GM19372 (cell line): ENCODE results near the gene RAB27A.
"Not testable (repeated sequence)": the region's sequence is repeated elsewhere in the genome, so short reads cannot be mapped to it uniquely, and the experiment has no call there.

ENCODE experiments used
- ATAC-seq: cut with Tn5 transposase; IDR thresholded peaks from one replicate; pipeline ENCODE4 v1.9.1; 2021; ENCODE audit warnings: mild to moderate bottlenecking, low read depth, moderate library complexity; ENCODE audit not compliant: unreplicated experiment

RAB27A gene

DNA sequence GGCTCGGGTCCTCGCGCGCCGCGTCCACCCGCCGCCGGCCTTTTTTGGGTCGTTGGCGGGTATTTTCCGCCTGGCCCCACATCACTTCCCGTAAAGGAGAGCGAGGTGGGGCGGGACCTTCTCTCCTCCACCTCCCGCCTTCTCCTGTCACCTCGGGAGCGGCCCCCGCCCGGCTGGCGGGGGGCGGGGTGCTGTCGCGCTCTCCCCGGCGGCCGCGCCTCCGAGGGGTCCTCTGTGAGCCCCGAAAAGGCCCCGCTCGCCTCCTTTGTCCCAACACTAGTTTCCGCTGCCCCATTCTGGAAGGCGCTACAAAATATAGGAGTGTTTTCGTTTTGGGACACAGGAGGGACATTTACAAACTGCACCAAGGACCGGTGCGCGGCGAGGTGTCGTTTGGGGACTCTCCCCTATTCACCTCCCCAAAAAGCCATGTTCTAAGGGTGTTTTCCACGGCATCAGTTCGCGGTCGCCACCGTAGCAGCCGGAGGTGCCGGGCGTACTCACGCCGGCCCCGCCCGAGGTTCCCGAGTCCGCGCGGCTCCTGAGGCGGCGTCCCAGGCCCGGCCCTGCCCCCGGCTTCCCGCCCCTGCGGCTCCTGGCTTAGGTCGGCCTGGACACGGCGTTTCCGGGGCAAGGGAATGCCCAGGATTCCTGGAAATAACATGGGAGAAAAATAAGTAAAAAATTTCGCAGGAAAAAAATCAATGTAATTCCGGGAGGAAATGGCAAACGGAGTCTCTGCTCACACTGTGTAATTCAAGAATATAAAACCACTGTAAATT, at the start of gene RAB27A:
TSS of gene RAB27A (minus strand) at position 68 of the 782 bp plus-strand sequence. CDS start 54,879 bp downstream, outside the sequence.
- ATAC-seq = peak; percentile 59

DNA sequence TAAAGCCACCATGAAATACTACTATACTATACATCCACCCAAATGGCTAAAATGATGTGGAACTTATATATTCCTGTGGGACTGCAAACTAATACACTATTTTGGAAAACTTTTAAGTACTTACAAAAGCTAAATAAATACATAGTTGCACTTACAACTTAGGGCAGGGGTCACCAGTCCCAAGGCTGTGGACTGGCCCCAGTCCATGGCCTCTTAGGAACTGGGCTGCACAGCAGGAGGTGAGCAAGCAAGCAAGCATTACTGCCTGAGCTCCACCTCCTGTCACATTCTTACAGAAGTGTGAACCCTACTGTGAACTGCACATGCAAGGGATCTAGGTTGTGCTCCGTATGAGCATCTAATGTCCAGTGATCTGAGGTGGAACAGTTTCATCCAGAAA, 47.5 kb upstream of the RAB27A start:
- no peak for ATAC-seq

DNA sequence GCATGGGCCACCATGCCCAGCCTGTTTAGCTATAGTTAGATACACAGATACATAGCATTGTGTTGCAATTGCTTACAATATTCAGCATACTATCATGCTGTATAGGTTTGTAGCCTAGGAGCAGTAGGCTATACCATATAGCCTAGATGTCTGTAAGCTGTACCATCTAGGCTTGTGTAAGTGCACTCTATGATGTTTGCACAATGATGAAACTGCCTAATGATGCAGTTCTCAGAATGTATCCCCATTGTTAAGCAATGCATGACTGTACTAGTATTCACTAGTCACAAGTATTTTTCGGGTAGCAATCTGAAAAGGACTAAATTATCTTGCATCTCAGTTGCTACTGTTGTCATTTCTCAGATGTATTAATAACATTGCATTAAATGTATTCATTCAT, 45.4 kb upstream of the RAB27A start:
- ATAC-seq = no peak

DNA sequence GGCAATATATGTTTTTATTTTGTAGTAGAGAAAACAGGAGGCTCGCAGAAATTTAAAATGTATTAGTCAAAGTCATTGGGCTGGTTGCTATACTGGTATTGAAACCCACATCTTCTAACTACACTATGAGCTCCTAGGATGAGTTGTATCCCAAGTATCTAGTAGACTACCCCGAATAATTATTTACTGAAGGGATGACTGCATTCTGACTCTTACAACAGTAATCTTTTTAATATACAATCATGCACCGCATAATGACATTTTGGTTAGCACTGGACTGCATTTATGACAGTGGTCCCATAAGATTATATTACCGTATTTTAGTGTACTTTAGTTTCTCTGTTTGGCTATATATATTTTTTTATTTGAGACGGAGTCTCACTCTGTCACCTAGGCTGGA, 44.8 kb upstream of the RAB27A start:
- no peak for ATAC-seq

DNA sequence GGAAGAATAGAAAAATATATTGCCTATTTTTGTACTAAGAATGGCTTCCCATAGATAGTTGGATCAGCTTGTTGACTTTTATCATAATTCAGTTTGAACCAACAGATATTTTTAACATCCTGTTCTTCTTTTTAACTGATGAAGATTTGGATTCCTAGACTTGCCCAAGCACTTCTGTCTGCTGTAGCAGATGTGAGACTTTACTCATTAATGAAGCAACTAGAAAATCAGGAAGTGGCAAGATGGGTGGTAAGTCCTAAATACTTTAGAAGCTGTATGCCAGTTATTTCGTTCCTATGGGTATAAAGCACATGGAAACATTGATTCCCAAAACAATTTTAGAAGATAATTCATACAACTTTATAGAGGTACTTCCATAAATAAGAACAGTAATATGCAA, 37.8 kb upstream of the RAB27A start:
- no peak for ATAC-seq

DNA sequence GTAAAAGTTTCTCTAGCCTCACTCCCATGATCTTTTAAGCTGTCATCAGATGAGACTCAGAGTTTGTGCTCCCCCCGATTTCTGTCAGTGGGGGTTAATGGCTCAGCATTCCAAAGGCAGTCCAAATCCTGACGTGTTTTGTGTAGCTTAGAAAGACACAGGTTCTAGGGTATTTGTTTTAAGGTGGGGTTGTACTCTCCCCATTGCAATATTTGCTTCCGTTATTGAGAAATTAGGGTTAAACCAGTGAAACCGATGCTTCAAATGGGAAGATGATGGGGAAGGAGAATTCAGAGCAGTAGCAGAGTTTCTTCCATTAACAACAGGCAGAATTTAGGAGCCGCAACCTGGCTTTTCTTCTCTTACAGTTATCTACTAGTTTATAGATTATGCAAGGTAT, 32.9 kb upstream of the RAB27A start:
- no peak for ATAC-seq

DNA sequence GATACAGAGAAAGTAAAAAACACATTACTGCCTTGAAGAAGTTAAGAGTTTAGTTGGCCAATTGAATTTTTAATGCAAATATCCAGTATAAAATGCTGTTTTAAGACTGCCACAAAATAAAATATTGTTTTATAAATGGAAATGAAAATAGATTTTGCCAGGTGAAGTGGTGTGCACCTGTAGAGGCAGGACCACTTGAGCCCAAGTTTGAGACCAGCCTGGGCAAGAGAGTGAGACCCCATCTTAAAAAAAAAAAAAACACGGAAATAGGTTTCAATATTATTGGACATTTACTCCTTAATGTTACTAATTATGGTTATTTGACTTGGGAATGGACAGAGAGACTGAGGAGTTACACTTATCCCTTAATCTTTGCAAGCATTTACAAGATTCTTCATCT, 31.4 kb upstream of the RAB27A start:
- ATAC-seq = no peak

DNA sequence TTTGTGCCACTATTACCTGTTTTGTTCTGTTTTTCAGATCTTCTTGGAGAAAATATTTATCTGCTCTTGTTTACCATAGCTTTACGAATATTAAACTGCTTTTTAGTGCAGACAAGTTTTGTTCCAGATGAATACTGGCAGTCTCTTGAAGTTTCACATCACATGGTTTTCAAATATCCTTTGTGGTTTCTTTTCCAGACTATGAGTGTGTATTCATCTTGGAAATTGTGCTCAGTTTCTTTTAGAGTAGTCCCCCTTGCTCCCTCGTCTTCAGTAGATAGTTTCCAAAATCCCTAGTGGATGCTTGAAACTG, 30.6 kb upstream of the RAB27A start:
- no peak for ATAC-seq

DNA sequence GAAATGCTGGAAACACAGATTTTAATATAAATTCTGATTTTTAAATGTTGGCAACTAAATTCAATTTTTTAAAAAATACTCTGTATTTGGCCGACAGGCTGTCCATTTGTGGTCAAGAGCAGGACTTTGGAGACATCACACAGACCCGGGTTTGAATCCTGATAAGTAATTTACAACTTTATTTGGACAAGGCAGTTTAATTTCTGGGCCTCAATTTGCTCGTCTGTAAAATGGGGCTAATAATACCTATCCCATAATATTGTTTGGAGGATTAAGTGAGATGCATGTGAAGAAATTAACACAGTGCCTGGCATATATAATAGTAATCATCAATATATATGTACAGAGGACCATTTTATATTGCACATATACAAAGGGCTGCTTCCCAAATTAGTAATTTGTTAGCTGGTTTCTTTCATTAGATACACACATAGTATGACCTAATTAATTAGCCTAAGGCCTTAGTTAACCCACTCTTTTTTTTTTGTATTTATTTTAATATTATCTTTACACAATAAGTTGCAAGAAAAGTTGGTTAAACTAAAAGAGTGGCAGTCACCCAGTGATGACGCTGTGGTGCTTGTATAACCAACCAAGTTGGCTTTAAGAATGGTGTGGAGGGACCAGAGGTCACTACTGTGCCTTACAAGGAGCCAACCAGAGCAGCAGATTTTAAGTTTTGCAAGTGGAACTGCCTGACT, 30.1 kb upstream of the RAB27A start:
- no peak for ATAC-seq

DNA sequence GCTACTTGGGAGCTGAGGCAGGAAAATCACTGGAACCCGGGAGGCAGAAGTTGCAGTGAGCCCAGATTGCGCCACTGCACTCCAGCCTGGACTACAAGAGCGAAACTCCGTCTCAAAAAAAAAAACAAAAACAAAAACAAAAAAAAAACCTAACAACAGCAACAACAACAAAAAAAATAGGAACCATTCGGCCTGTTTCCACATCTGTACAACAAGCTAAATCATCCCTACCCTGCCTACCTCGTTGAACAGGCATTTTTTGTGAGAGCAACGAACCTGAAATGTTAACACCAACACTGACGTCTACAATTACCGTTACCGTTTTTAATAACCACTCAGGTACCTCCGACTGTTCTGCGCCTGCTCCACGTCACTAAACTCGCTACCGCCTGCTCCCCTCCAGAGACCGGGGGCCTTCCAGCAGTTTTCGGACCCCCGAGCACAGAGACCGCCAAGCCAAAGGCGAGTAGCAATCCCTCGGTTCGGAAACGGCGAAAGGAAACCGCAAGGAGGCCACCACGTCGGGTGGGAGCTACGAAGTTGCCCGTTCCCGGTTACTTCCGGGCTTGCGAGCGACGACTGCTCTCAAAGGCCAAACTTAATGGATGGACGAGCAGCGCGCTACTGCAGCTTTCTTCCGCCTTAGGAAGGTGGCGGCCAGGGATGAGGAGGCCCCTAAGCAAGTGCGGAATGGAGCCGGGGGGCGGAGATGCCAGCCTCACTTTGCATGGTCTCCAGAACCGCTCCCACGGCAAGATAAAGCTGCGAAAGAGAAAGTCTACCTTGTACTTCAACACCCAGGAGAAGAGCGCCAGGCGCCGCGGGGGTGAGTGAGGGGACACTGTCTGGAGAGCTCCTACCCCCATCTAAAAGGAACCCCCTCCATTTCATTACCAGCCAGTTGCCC, 29.2 kb upstream of the RAB27A start, which contains the start of the genes PIGB and PIGBOS1:
TSS of gene PIGB (plus strand) at position 635 of the 907 bp plus-strand sequence. CDS start at position 664, 29 bp downstream.
TSS of gene PIGBOS1 (minus strand) at position 536 of the 907 bp plus-strand sequence. CDS start 1,331 bp downstream, outside the sequence.
- peak; percentile 89 for ATAC-seq

DNA sequence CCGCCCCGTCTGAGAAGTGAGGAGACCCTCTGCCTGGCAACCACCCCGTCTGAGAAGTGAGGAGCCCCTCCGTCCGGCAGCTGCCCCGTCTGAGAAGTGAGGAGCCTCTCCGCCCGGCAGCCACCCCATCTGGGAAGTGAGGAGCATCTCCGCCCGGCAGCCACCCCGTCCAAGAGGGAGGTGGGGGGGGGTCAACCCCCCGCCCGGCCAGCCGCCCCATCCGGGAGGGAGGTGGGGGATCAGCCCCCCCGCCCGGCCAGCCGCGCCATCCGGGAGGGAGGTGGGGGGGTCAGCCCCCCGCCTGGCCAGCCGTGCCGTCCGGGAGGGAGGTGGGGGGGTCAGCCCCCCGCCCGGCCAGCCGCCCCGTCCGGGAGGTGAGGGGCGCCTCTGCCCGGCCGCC, 13.2 kb upstream of the RAB27A start:
- ATAC-seq = not testable (repeated sequence)

DNA sequence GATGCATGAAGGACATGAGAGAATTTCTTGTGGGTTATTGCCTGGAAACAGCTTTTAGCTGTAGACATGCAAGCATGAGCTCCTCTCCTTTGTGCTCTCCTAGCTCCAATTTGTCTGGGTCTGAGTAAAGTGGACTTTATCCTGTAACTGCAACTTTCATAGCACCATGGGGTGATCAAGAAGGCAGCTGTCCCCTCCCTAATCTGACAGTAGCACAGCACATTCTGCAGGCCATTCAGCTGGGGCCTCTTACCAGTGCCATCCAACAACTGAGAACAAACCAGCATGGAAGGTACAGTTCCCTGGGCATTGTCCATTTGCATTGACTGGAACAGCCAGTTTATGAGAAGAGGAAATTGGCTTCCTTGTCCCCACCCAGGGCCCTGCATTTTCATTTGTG, 7.7 kb upstream of the RAB27A start:
- ATAC-seq = no peak

DNA sequence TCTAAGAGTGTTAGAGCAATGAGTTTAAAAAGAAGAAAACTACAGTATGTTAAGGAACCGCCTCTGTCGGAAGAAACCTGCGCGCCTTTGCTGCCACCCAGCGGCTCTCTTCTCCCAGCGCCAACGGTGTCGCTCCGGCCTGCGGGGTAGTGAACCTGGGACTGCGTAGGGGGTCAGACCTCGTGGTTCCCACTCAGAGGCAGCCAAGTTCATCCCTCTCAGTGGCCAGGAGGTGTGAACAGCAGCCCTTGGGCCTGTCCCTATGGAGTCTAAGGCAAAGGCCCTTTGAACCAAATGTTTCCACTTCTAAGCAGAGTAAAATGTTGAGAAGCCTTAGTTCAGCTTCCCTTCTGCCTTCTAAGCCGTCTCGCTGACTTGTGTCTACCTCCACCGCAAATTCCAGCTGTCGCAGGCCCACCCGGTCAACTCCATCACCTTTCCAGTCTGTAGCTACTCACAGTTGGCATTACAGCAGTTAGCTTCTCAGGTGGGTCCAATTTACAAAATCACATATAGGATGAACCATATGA, 980 bp upstream of the RAB27A start:
- ATAC-seq = peak; percentile 68

DNA sequence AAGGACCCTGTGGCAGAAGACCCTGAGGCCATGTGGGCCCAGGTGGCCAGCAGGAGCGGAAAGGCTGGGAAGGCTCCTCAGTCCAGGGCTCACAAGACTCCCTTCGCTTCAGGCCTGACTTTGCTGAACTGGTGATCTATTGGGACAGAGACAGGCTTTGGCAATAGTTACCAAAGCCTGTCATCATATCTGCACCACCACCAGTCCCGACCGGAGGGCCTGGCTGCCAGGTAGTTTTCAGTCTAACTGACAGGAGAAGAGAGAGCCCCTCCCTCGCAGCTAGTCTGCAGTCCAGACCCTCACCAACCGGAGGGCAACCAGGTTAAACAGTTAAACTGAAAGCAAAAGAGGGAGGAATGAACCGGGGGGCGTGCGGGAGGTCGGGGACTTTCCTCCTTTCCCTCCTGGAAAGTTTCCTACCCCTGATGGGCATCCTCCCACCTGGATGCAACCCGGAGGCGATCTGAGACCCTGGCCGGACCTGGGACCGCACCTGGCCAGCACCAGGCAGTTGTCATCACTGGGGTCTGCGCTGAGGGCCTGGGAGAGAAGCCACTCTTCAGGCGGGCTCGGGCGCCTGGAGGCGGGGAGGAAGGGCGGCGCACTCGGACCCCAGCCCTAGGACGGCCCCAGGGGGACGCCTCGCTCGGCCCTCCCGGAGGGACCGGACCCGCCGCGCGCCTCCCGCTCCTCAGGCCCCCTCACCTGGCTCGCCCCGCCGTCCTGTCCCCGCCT, 435 bp downstream of the RAB27A start:
- ATAC-seq = peak; percentile 38

DNA sequence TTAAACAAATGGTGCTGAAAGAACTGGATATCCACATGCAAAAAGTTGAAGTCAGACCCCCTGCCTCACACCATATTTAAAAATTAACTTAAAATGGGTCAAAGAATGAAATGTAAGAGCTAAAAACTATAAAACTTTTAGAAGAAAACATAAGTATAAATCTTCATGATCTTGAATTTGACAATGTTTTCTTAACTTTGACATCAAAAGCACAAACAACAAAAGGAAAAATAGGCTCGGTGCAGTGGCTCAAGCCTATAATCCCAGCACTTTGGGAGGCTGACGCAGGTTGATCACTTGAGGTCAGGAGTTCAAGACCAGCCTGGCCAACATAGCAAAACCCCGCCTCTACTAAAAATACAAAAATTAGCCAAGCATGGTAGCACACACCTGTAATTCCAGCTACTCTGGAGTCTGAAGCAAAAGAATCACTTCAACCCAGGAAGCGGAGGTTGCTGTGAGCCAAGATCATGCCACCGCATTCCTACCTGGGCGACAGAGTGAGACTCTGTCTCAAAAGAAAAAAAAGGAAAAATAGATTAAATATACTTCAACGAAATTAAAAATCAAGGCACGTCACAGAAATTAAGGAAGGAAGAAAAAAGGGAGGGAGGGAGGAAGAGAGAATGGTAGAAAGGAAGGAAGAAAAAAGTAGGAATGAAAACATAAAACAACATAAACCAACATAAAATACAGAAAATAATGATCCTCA, 1.5 kb downstream of the RAB27A start:
- no peak for ATAC-seq

DNA sequence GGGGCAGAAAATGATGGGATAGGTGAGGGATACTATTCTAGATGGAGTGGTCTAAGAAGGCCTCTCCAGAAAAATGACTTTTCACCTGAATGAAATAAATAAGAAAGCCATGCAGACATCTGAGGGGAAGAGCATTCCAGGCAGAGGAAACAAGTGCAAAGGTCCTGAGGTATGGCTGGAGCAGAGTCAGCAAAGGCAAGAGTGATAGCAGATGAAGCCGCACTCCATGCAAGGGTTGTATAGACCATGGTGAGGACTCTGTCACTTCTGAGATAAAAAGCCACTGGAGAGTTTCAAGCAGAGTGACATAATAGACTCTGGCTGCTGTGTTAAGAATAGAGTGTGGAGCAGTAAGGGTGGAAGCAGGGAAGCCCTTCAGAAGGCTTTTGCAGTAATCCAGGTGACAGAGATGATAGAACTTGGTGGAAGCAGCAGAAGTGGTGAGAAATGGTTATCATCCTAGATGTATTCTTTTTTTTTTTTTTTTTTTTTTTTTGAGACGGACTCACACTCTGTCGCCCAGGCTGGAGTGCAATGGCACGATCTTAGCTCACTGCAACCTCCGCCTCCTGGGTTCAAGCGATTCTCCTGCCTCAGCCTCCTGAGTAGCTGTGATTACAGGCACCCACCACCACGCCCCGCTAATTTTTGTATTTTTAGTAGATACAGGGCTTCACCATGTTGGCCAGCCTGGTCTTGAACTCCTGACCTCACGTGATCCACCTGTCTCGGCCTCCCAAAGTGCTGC, 3.0 kb downstream of the RAB27A start:
- not testable (repeated sequence) for ATAC-seq

DNA sequence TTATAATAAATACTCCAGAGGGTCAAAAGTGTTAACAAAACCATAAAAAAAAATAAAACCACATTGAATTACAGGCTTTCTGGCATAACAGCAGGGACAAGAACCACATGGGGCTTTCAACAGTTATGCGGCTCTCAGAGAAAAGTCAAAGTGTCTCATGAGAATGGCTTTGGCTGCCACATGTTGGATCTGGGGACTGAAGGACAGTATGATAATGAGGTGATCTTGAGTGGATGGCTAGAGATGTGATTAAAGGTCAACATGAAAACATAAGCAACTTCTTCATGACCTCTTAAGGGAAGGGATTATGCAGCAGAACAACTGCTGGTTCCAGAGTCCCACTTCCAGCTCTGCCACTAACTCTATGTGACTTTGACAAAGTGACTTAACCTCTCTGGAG, 5.2 kb downstream of the RAB27A start:
- no peak for ATAC-seq

DNA sequence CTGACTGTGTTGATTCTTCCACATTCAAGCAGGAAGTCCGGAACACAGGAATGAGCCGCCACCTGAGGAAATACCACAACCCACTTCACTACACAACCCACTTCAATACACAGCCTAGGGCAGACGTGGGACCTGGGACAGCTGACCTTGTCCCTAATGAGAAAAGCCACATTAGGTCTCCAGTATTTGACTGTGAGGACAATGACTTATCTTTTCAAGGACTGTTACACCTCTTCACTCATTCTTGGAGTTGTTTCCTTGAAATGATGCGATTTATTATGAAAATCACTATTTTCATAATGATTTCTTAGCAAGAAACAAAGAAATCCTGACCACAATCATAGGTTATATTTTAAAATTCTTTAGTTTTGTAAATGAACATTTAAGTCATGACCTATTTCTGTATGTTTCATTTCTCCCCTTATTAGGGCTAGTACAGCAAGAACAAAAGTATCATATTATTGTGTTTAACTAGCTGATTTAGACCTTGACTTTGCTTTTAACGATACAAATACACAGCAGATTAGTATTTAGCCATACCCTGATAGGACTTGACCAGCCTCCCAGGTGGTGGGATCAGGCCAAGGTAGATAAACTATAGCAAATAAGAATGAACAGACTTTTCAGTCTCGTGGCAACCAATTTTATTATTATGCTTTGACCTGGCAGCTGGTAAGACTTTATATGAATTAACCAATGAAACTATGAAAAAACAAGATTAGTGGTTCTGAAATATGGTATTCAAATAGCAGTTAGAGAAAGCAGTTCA, 6.0 kb downstream of the RAB27A start:
- ATAC-seq = no peak
